ENCODE measurements around the gene TSSK2.

DNA sequence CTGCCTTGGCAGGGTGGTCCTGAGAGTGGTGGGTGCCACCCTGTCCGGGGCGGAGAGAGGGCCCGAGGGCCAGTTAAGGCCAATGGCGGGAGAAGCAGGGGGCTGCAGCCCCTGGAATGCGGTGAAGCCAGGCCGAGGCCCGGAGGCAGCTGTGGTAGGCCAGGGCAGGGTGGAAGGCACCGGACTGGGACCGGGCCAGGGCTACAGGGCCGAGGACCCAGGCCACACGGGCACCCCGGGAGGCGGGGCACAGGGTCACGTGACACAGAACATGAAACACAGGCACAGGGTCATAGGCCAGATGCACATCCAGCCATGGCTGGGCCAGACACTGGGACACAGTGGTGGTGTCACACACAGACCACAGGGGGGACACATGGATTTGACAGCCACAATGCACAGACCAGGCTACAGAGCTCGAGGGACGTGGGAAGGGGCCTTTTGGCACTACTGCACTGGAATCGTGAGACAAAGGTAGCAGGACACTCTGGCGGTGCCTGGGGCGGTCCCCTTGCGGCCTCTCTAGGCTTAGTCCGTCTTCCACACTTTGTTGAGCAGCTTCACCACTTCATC, 44.6 kb downstream of the TSSK2 start:
- TF ChIP-seq, protein P1, sequence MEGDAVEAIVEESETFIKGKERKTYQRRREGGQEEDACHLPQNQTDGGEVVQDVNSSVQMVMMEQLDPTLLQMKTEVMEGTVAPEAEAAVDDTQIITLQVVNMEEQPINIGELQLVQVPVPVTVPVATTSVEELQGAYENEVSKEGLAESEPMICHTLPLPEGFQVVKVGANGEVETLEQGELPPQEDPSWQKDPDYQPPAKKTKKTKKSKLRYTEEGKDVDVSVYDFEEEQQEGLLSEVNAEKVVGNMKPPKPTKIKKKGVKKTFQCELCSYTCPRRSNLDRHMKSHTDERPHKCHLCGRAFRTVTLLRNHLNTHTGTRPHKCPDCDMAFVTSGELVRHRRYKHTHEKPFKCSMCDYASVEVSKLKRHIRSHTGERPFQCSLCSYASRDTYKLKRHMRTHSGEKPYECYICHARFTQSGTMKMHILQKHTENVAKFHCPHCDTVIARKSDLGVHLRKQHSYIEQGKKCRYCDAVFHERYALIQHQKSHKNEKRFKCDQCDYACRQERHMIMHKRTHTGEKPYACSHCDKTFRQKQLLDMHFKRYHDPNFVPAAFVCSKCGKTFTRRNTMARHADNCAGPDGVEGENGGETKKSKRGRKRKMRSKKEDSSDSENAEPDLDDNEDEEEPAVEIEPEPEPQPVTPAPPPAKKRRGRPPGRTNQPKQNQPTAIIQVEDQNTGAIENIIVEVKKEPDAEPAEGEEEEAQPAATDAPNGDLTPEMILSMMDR (IDR thresholded peaks at IDR 0.05): no peak
- TF ChIP-seq ZFX (IDR thresholded peaks at IDR 0.05; ENCODE audit: borderline replicate concordance): no peak

Measured in 22Rv1 (cell line).